ENCODE measurements around the gene PLA1A.

The PLA1A gene

GRCh38 chr3:119555929-119556328 is 41.8 kb upstream of the PLA1A start:
- no peak for DNase-seq (ENCODE audit: low read depth)
- H3K4me3 ChIP-seq (ENCODE audit: control insufficient read depth, low read depth, low read length), result no peak overlapping the region
- TF ChIP-seq CTCF (IDR thresholded peaks at IDR 0.05; ENCODE audit: control insufficient read depth, insufficient read depth, low read depth, low read length, missing control alignments), result no peak

- no peak for DNase-seq (ENCODE audit: low read depth)
- no peak overlapping the region for H3K4me3 ChIP-seq (ENCODE audit: control insufficient read depth, low read depth, low read length)
- no peak for TF ChIP-seq CTCF (IDR thresholded peaks at IDR 0.05; ENCODE audit: control insufficient read depth, insufficient read depth, low read depth, low read length, missing control alignments)
Measured at GRCh38 chr3:119557192-119557876, 40.4 kb upstream of the PLA1A start.

GRCh38 chr3:119557877-119558269 is 39.8 kb upstream of the PLA1A start:
- no peak for TF ChIP-seq CTCF (IDR thresholded peaks at IDR 0.05; ENCODE audit: control insufficient read depth, insufficient read depth, low read depth, low read length, missing control alignments)
- H3K4me3 ChIP-seq (ENCODE audit: control insufficient read depth, low read depth, low read length), result no peak overlapping the region
- no peak for DNase-seq (ENCODE audit: low read depth)

GRCh38 chr3:119558626-119559317 is 38.9 kb upstream of the PLA1A start:
- DNase-seq (ENCODE audit: low read depth), result no peak
- H3K4me3 ChIP-seq (ENCODE audit: control insufficient read depth, low read depth, low read length), result no peak overlapping the region
- no peak for TF ChIP-seq CTCF (IDR thresholded peaks at IDR 0.05; ENCODE audit: control insufficient read depth, insufficient read depth, low read depth, low read length, missing control alignments)

- DNase-seq (ENCODE audit: low read depth), result peak; percentile 7
- peak; percentile 51 for TF ChIP-seq CTCF (IDR thresholded peaks at IDR 0.05; ENCODE audit: control insufficient read depth, insufficient read depth, low read depth, low read length, missing control alignments)
- no peak within 1 kb of the TSS for H3K4me3 ChIP-seq (ENCODE audit: control insufficient read depth, low read depth, low read length)
Measured at GRCh38 chr3:119559441-119559963, 38.2 kb upstream of the PLA1A start, which contains the start of gene CD80. Gene CD80 (minus strand): TSS chr3:119559614. CDS start chr3:119557728, 1,886 bp downstream.

- DNase-seq (ENCODE audit: low read depth), result no peak
- TF ChIP-seq CTCF (IDR thresholded peaks at IDR 0.05; ENCODE audit: control insufficient read depth, insufficient read depth, low read depth, low read length, missing control alignments), result no peak
- H3K4me3 ChIP-seq (ENCODE audit: control insufficient read depth, low read depth, low read length), result no peak overlapping the region
Measured at GRCh38 chr3:119560160-119560559, 37.5 kb upstream of the PLA1A start.
